Measurements from ENCODE around the gene HOXB4. TPM values are rescaled to one million over a fixed set of nuclear protein-coding genes. Genes with fewer than 3 reads are reported as not detected.
A peak's percentile ranks its signal among the peaks of the same experiment; 100 is the strongest.
"Not testable (repeated sequence)": the region's sequence is repeated elsewhere in the genome, so short reads cannot be mapped to it uniquely, and the experiment has no call there.

Gene HOXB4
- total RNA-seq, 2 donors from 2014 or later: 0.41 to 1.1 TPM

DNA sequence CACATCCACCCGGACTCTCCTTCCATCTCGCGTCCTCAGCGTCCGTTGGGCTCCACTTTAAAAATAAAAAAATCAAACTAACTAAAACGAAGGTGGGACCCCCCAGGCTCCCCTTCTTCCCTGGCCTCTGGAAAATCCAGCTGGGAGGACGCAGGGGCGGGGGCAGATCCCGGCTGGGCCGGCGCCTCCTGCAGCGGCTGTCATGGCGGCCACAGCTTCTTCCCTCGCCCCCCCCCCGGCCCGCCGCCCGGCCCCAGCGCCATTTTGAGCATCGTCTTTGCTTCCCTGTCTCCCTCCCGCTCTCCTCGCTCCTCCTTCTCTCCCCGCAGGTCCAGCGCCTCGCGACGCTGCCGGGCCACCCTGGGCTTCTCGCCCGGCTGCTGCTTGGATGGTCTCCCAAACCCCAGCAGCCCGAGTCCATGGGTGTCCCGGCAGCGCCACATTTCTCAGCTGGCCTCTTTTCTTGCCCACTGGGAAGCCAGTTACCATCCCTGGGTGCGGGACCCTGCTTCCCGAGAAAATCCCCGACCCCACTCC lies 36.5 kb downstream of the HOXB4 start:
- TF ChIP-seq POLR2A (IDR thresholded peaks at IDR 0.05) (no peak), POLR2AphosphoS5 (IDR thresholded peaks at IDR 0.05) (no peak)
- TF ChIP-seq, protein P1, sequence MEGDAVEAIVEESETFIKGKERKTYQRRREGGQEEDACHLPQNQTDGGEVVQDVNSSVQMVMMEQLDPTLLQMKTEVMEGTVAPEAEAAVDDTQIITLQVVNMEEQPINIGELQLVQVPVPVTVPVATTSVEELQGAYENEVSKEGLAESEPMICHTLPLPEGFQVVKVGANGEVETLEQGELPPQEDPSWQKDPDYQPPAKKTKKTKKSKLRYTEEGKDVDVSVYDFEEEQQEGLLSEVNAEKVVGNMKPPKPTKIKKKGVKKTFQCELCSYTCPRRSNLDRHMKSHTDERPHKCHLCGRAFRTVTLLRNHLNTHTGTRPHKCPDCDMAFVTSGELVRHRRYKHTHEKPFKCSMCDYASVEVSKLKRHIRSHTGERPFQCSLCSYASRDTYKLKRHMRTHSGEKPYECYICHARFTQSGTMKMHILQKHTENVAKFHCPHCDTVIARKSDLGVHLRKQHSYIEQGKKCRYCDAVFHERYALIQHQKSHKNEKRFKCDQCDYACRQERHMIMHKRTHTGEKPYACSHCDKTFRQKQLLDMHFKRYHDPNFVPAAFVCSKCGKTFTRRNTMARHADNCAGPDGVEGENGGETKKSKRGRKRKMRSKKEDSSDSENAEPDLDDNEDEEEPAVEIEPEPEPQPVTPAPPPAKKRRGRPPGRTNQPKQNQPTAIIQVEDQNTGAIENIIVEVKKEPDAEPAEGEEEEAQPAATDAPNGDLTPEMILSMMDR (IDR thresholded peaks at IDR 0.05): no peak
- Histone ChIP-seq H3K4me1 (replicated peaks) (no peaks in the 10 kb centered on the region), H3K27ac (peak overlapping the region; percentile 83 to 87), H3K4me3 (peak overlapping the region; percentile 23 to 41), H3K27me3 (replicated peaks; ENCODE audit: insufficient read depth) (no peaks in the 10 kb centered on the region), H3K9me3 (no peaks in the 10 kb centered on the region), H3K36me3 (no peaks in the 10 kb centered on the region)
- intact Hi-C loops (cut with DNase I): no loop called here
- no peak for DNase-seq (ENCODE audit: low spot score)
- WGBS: 20% methylated on average over 35 of the region's 36 CpGs

DNA sequence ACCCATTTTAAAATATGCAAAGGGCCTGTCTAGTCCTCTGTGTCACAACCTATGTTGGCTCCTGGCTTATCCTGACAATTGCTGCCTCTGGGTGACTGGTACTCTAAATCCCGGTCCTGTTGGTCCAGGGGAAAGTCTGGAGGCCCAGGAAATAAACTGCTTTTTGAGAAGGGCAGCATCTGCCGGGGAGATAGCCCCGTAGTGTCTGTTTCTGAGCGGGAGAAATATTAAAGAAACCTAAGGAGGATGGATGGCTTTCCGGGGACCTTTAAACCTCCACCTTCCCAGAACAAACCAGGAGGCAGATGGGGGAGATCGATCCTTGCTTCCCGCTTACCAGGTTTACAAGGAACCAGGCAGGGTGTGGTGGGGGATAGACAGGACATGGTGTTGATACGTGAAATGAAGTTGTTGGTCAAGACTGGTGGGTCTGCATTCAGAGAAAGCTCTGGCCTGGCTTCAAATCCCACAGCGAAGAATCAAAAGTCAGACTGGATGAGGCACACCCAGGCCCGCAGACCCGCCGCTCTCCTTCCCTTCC lies 37.0 kb downstream of the HOXB4 start:
- TF ChIP-seq POLR2AphosphoS5 (IDR thresholded peaks at IDR 0.05) (no peak), POLR2A (IDR thresholded peaks at IDR 0.05) (no peak)
- TF ChIP-seq, protein P1 (IDR thresholded peaks at IDR 0.05): no peak
- Histone ChIP-seq H3K9me3 (no peaks in the 10 kb centered on the region), H3K36me3 (no peaks in the 10 kb centered on the region), H3K4me1 (replicated peaks) (no peaks in the 10 kb centered on the region), H3K4me3 (peak overlapping the region; percentile 23 to 41), H3K27me3 (replicated peaks; ENCODE audit: insufficient read depth) (no peaks in the 10 kb centered on the region), H3K27ac (peak overlapping the region; percentile 83 to 87)
- WGBS: 64% methylated on average over 12 of the region's 12 CpGs
- intact Hi-C loops (cut with DNase I): no loop called here
- DNase-seq (ENCODE audit: low spot score): no peak

DNA sequence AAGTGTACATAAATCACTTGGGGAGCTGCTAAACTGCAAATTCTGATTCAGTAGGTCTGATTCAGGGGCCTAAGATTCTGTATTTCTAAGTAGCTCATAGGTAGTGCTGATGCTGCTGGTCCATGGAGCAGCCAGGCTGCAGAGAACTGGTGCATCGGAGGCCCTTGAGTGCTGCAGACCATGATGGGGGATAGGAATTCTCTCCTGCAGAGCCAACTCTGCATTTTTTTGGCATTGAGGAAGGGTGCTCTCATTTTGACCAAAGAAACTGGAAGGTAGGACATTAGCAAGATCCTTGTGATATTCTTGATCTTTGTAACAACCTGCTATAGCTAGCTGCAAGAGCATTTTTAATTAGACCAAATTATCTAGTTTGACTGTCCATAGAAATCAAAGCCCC lies 37.9 kb downstream of the HOXB4 start:
- TF ChIP-seq, protein P1 (IDR thresholded peaks at IDR 0.05): no peak
- TF ChIP-seq POLR2A (IDR thresholded peaks at IDR 0.05) (no peak), POLR2AphosphoS5 (IDR thresholded peaks at IDR 0.05) (no peak)
- Histone ChIP-seq H3K27me3 (replicated peaks; ENCODE audit: insufficient read depth) (no peaks in the 10 kb centered on the region), H3K27ac (no peak overlapping the region), H3K4me1 (replicated peaks) (no peaks in the 10 kb centered on the region), H3K4me3 (no peak overlapping the region), H3K9me3 (no peaks in the 10 kb centered on the region), H3K36me3 (no peaks in the 10 kb centered on the region)
- intact Hi-C loops (cut with DNase I): no loop called here
- 92% methylated on average over 1 of the region's 1 CpG for WGBS
- no peak for DNase-seq (ENCODE audit: low spot score)

DNA sequence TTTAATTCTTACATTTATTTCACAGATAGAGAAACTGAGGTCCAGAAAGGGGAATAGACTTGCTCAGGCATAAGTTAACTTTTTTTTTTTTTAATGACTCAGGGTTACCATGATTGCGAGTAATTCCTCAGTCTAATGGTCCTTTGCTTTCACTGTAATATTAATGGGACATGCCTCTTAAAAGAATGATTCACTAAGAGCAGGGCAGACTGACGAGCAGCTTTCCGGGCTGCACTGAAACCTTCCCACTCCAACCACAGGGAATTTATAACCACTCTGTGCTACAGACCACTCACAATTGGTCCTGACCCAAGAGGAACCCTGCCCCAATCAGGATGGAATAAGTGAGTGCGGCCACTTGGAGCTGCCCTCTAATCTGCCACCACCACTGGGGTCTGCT lies 39.0 kb downstream of the HOXB4 start:
- H3K4me1 ChIP-seq (replicated peaks): no peaks in the 10 kb centered on the region
- no peak for DNase-seq (ENCODE audit: low spot score)
- intact Hi-C loops (cut with DNase I): no loop called here
- TF ChIP-seq, protein P1 (IDR thresholded peaks at IDR 0.05): no peak
- no peak for TF ChIP-seq POLR2AphosphoS5 (IDR thresholded peaks at IDR 0.05)
- TF ChIP-seq POLR2A (IDR thresholded peaks at IDR 0.05): no peak
- no peaks in the 10 kb centered on the region for H3K36me3 ChIP-seq
- H3K27ac ChIP-seq: no peak overlapping the region
- H3K4me3 ChIP-seq: no peak overlapping the region
- no peaks in the 10 kb centered on the region for H3K27me3 ChIP-seq (replicated peaks; ENCODE audit: insufficient read depth)
- H3K9me3 ChIP-seq: no peaks in the 10 kb centered on the region
- WGBS: 93% methylated on average over 4 of the region's 4 CpGs

DNA sequence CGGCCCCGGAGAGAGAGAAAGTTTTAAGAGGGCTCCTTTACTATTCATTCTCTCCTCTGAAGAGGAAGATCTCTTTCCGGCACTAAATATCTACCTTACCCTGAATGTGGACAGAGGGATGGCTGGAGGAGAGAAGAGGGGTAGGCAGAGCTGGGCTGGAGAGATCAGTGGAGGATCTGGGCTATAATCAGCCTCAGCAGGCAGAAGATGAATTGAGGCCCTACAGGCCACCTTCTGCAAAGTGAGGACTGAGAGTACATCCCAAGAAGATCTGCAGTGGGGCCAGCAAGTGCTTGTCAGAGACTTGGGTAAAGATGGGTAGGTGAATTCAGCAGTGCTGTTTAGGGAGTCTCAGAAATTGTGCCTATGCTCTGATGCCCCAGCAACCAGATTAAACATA lies 40.8 kb downstream of the HOXB4 start:
- Histone ChIP-seq H3K4me1 (replicated peaks) (no peaks in the 10 kb centered on the region), H3K27me3 (replicated peaks; ENCODE audit: insufficient read depth) (no peaks in the 10 kb centered on the region), H3K27ac (no peak overlapping the region), H3K9me3 (no peaks in the 10 kb centered on the region), H3K36me3 (no peaks in the 10 kb centered on the region), H3K4me3 (no peak overlapping the region)
- DNase-seq (ENCODE audit: low spot score): no peak
- intact Hi-C loops (cut with DNase I): no loop called here
- WGBS: 96% methylated on average over 3 of the region's 3 CpGs
- TF ChIP-seq POLR2AphosphoS5 (IDR thresholded peaks at IDR 0.05) (no peak), POLR2A (IDR thresholded peaks at IDR 0.05) (no peak)
- TF ChIP-seq, protein P1 (IDR thresholded peaks at IDR 0.05): no peak

DNA sequence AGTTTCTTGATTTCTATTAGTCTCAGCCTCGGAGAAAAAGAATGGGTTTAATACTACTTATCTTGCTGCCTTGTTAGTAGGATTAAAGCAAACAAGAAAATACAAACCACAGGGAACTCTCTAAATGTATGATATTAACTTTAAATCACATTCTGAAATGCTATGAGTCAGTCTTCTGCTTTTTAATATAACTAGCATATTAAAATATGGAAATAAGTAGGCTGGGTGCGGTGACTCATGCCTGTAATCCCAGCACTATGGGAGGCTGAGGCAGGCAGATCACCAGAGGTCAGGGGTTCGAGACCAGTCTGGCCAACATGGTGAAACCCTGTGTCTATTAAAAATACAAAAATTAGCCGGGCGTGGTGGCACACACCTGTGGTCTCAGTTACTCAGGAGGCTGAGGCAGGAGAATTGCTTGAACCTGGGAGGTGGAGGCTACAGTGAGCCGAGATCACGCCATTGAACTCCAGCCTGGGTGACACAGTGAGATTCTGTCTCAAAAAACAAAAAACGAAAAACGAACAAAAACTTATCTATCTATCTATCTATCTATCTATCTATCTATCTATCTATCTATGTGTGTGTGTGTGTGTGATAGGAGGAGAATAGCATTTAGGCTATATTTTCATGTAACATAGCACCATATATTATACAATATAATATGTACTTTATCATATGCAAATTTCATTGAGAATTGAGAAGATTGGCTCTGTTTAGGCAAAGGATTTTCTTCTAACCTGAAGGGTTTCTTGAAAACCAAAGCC lies 42.2 kb downstream of the HOXB4 start:
- intact Hi-C loops (cut with DNase I); H3K27me3 ChIP-seq (replicated peaks; ENCODE audit: insufficient read depth); H3K4me3 ChIP-seq; DNase-seq (ENCODE audit: low spot score); H3K36me3 ChIP-seq; H3K4me1 ChIP-seq (replicated peaks); H3K9me3 ChIP-seq; H3K27ac ChIP-seq: not testable (repeated sequence)
- WGBS: 94% methylated on average over 9 of the region's 9 CpGs

All from prostate gland (tissue), 2 donors.